ENCODE results near the gene YIF1B. TPM values are rescaled to one million over a fixed set of nuclear protein-coding genes. Genes with fewer than 3 reads are reported as not detected.

The YIF1B gene
- total and polyA plus RNA-seq, 2 of the 4 experiments (the other 2 are of a cell fraction), result 72.2 to 165 TPM

DNA sequence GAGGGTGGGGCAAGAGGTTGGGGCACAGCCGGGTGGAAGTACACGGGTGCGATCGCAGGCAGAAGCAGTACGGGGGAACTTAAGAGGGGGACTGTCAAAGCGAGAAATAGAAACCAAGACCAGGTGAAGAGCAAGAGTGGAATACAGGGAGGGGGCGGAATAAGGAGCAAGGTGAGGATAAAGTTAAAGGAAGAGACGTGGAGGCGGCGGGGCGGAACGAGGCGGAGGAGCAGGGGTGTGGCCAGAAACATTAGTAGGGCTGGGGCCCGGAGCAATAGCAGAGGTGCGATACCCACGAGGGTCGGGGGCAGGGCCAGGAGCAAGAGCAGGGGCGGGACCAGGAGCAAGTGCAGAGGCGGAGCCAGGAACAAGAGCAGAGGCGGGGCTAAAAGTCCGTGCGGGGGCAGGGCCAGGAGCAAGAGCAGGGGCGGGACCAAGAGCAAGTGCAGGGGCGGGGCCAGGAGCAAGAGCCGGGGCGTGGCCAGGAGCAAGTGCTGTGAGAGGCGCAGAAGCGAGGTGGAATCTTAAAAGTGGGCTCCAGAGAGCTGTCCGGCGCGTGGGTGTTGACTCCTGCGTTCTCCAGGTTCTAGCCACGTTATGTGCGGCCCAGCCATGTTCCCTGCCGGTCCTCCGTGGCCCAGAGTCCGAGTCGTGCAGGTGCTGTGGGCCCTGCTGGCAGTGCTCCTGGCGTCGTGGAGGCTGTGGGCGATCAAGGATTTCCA is 21.1 kb upstream of the YIF1B start:
- in situ Hi-C loops (cut with MboI; ENCODE audit: low sequenced_read_pairs), result loop anchor here (10.0 kb wide), 1 partner anchor 442 kb away; no protein-coding TSS in a partner anchor
- POLR2A ChIA-PET (ENCODE audit: unreplicated experiment), result no interaction called here
- TF ChIP-seq FOS (IDR thresholded peaks at IDR 0.05; ENCODE audit: low read depth, low read length) (no peak), RFX5 (IDR thresholded peaks at IDR 0.05; ENCODE audit: low read depth, low read length) (no peak), CEBPB (IDR thresholded peaks at IDR 0.05; ENCODE audit: low read depth, low read length) (no peak), NFE2L2 (IDR thresholded peaks at IDR 0.05; ENCODE audit: low read depth, low read length) (no peak), POLR2A (IDR thresholded peaks at IDR 0.05; ENCODE audit: low read depth, low read length) (no peak), BHLHE40 (IDR thresholded peaks at IDR 0.05; ENCODE audit: low read depth, low read length) (no peak), RAD21 (IDR thresholded peaks at IDR 0.05; ENCODE audit: low read length) (no peak), MXI1 (IDR thresholded peaks at IDR 0.05; ENCODE audit: borderline replicate concordance, low read depth, low read length) (0 out of 2 replicates have a peak, but pooled peaks have one; percentile 29), MAFK (IDR thresholded peaks at IDR 0.05; ENCODE audit: low read depth, low read length) (no peak), SMC3 (IDR thresholded peaks at IDR 0.05; ENCODE audit: low read depth, low read length) (no peak), RCOR1 (IDR thresholded peaks at IDR 0.05; ENCODE audit: insufficient replicate concordance, low read length) (no peak)
- TF ChIP-seq, protein P1, sequence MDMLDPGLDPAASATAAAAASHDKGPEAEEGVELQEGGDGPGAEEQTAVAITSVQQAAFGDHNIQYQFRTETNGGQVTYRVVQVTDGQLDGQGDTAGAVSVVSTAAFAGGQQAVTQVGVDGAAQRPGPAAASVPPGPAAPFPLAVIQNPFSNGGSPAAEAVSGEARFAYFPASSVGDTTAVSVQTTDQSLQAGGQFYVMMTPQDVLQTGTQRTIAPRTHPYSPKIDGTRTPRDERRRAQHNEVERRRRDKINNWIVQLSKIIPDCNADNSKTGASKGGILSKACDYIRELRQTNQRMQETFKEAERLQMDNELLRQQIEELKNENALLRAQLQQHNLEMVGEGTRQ (IDR thresholded peaks at IDR 0.05; ENCODE audit: low read depth, low read length), result no peak
- TF ChIP-seq, protein P2, sequence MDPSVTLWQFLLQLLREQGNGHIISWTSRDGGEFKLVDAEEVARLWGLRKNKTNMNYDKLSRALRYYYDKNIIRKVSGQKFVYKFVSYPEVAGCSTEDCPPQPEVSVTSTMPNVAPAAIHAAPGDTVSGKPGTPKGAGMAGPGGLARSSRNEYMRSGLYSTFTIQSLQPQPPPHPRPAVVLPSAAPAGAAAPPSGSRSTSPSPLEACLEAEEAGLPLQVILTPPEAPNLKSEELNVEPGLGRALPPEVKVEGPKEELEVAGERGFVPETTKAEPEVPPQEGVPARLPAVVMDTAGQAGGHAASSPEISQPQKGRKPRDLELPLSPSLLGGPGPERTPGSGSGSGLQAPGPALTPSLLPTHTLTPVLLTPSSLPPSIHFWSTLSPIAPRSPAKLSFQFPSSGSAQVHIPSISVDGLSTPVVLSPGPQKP (IDR thresholded peaks at IDR 0.05; ENCODE audit: borderline replicate concordance, low read depth, low read length), result no peak
- TF ChIP-seq, protein P3, sequence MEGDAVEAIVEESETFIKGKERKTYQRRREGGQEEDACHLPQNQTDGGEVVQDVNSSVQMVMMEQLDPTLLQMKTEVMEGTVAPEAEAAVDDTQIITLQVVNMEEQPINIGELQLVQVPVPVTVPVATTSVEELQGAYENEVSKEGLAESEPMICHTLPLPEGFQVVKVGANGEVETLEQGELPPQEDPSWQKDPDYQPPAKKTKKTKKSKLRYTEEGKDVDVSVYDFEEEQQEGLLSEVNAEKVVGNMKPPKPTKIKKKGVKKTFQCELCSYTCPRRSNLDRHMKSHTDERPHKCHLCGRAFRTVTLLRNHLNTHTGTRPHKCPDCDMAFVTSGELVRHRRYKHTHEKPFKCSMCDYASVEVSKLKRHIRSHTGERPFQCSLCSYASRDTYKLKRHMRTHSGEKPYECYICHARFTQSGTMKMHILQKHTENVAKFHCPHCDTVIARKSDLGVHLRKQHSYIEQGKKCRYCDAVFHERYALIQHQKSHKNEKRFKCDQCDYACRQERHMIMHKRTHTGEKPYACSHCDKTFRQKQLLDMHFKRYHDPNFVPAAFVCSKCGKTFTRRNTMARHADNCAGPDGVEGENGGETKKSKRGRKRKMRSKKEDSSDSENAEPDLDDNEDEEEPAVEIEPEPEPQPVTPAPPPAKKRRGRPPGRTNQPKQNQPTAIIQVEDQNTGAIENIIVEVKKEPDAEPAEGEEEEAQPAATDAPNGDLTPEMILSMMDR (conservative IDR thresholded peaks at IDR 0.05; ENCODE audit: low read depth, low read length), result no peak

More for the DNA sequence above, 21.1 kb upstream of the YIF1B start:
- Histone ChIP-seq H3K4ac (ENCODE audit: low read depth, low read length) (0 out of 2 replicates have a peak overlapping the region, but pooled peaks have one; percentile 3), H2BK120ac (ENCODE audit: low read depth, low read length) (no peak overlapping the region), H3K79me1 (ENCODE audit: low read depth in 1 of 2, low read length in 2 of 2) (no peaks in the 10 kb centered on the region; a peak in 1 of 4 replicates), H3K4me2 (ENCODE audit: low read depth, low read length) (peak overlapping the region; percentile 80), H4K5ac (ENCODE audit: low read depth, low read length) (no peak overlapping the region), H2BK15ac (ENCODE audit: low read depth, low read length) (no peak overlapping the region), H3K9ac (ENCODE audit: low read depth, low read length) (peak overlapping the region; percentile 10; the same call in 1 of the 2 replicates), H3K27me3 (ENCODE audit: control insufficient read depth, insufficient read depth, low read length) (no peaks in the 10 kb centered on the region), H3K27ac (ENCODE audit: insufficient read depth, low read length) (peak overlapping the region; percentile 13; the same call in 1 of the 2 replicates), H3K4me1 (ENCODE audit: control insufficient read depth, insufficient read depth, low read length) (no peaks in the 10 kb centered on the region), H4K8ac (ENCODE audit: low read depth in 2 of 2, low read length in 2 of 2) (peak overlapping the region; percentile 27 to 40; a peak in 1 of 4 replicates), H2AK9ac (replicated peaks; ENCODE audit: low read depth, low read length, poor library complexity) (peak overlapping the region; percentile 90), H3K56ac (ENCODE audit: extremely low read depth, insufficient read depth, low read length) (no peak overlapping the region), H3K9me3 (ENCODE audit: control insufficient read depth, insufficient read depth, low read length) (no peaks in the 10 kb centered on the region), H3K23ac (ENCODE audit: low read depth, low read length) (no peak overlapping the region), H3K14ac (replicated peaks; ENCODE audit: low read depth, low read length) (no peak overlapping the region; the same call in 1 of the 2 replicates), H4K91ac (ENCODE audit: insufficient read depth, low read depth, low read length) (no peak overlapping the region), H3K18ac (ENCODE audit: low read depth, low read length) (no peak overlapping the region), H3K4me3 (ENCODE audit: insufficient read depth, low read depth, low read length) (peak overlapping the region; percentile 77), H2AK5ac (ENCODE audit: low read depth, low read length) (0 out of 2 replicates have a peak overlapping the region, but pooled peaks have one; percentile 58), H2AFZ (replicated peaks; ENCODE audit: low read length, poor library complexity) (peak overlapping the region; percentile 100), H4K20me1 (ENCODE audit: insufficient read depth, low read length) (no peaks in the 10 kb centered on the region), H3K36me3 (ENCODE audit: control insufficient read depth, insufficient read depth, low read length) (no peaks in the 10 kb centered on the region), H2BK20ac (ENCODE audit: low read depth, low read length) (no peak overlapping the region), H3K9me1 (ENCODE audit: insufficient read depth, low read length) (peaks cover 5% of the 10 kb centered on the region; the same call in 1 of the 2 replicates), H2BK5ac (ENCODE audit: low read depth, low read length, poor library complexity, severe bottlenecking) (no peak overlapping the region)
- intact Hi-C loops (cut with micrococcal nuclease), result loop anchor here (2.0 kb wide), 2 partner anchors 38 to 434 kb away; partner anchors contain the start of gene PSMD8
- ATAC-seq (ENCODE audit: low read depth) (peak; percentile 71), DNase-seq (peak; percentile 86)
- CTCF ChIA-PET, result interaction anchor here (0.9 kb wide), 1 partner anchor 93 kb away, joined by 11 read pairs; no protein-coding TSS in a partner anchor
- 1% methylated on average over 25 of the region's 41 CpGs; no CpG with 5 or more reads in 1 of the 2 experiments for WGBS, 2 experiments (ENCODE audit: extremely low coverage in 2 of 2, insufficient read length in 1 of 2)
- BruUV-seq (replicated peaks), result no TSS peak
- dilution Hi-C loops (cut with HindIII; ENCODE audit: low sequenced_read_pairs, unreplicated experiment), result no loop called here
